H1 (cell line): Measurements from ENCODE around the gene WNT9B. TPM values are rescaled to one million over a fixed set of nuclear protein-coding genes. Genes with fewer than 3 reads are reported as not detected.

Experiments
- CTCF ChIA-PET: fragments of 300-600 bp; sonication (Branson Sonifier 250); formaldehyde crosslinking; loops from one replicate; lab custom pipeline; 2021; ENCODE audit not compliant: partially characterized antibody; lab: Charles Lee
- POLR2A ChIA-PET: fragments of 300-600 bp; sonication (Branson Sonifier 250); formaldehyde crosslinking; loops from one replicate; lab custom pipeline; 2021; ENCODE audit warnings: inconsistent platforms; ENCODE audit not compliant: partially characterized antibody; lab: Charles Lee
- DNase-seq, 2 experiments: peaks; one replicate each; pipeline versions ENCODE4 v3.0.0 to v3.0.0-alpha.2; 2010 to 2022; ENCODE audit warnings: low spot score in 2 of 2, low read depth in 1 of 2, mixed read lengths in 1 of 2
- FAIRE-seq: peaks from 2 replicates; lab custom pipeline; 2011; peaks lifted over from hg19 to GRCh38; lab: Jason Lieb, UNC
- H2AFZ ChIP-seq: 2 replicates; pipeline ENCODE4 v1.8.1; 2012; ENCODE audit warnings: low read length, inconsistent platforms
- H2AK5ac ChIP-seq: 2 replicates; pipeline ENCODE4 v1.6.1; 2013; ENCODE audit warnings: low read depth, low read length
- H2BK120ac ChIP-seq: replicated peaks from 2 replicates; pipeline ENCODE3; 2013; ENCODE audit warnings: low read depth, low read length, inconsistent platforms
- H2BK12ac ChIP-seq: 2 replicates; pipeline ENCODE4 v1.6.1; 2013; ENCODE audit warnings: low read depth, low read length
- H2BK15ac ChIP-seq: 2 replicates; pipeline ENCODE4 v1.6.1; 2013; ENCODE audit warnings: low read length
- H2BK20ac ChIP-seq: 2 replicates; pipeline ENCODE4 v1.6.1; 2013; ENCODE audit warnings: low read length
- H2BK5ac ChIP-seq: 2 replicates; pipeline ENCODE4 v1.6.1; 2013; ENCODE audit warnings: low read depth, low read length
- H3K14ac ChIP-seq: 2 replicates; pipeline ENCODE4 v1.6.1; 2013; ENCODE audit warnings: inconsistent platforms; ENCODE audit not compliant: insufficient read length
- H3K18ac ChIP-seq: 2 replicates; pipeline ENCODE4 v1.6.1; 2013; ENCODE audit warnings: low read length; ENCODE audit errors: extremely low read depth
- H3K23ac ChIP-seq: 2 replicates; pipeline ENCODE4 v1.6.1; 2013; ENCODE audit warnings: inconsistent platforms; ENCODE audit not compliant: insufficient read length
- H3K23me2 ChIP-seq: 2 replicates; pipeline ENCODE4 v1.6.1; 2013; ENCODE audit warnings: low read depth, low read length
- H3K27ac ChIP-seq: 2 replicates; pipeline ENCODE4 v1.6.1; 2011; ENCODE audit warnings: low read depth, low read length, inconsistent platforms
- H3K27me3 ChIP-seq, 4 experiments: replicated peaks in 1 of 4; 1 replicate in 1 of 4; 2 replicates in 3 of 4; pipeline versions ENCODE4 v1.6.1 to v1.8.1; 2011 to 2013; ENCODE audit warnings: low read length in 3 of 4, mild to moderate bottlenecking in 3 of 4, inconsistent platforms in 2 of 4, mixed read lengths in 2 of 4, moderate library complexity in 1 of 4; ENCODE audit not compliant: control insufficient read depth in 3 of 4, insufficient read depth in 3 of 4; ENCODE audit errors: extremely low read depth in 1 of 4
- H3K36me3 ChIP-seq, 4 experiments: 2 replicates each; pipeline versions ENCODE4 v1.6.1 to v1.8.1; 2011 to 2013; ENCODE audit warnings: mild to moderate bottlenecking in 4 of 4, low read length in 3 of 4, moderate library complexity in 2 of 4, control low read depth in 1 of 4, inconsistent platforms in 1 of 4; ENCODE audit not compliant: insufficient read depth in 4 of 4, control insufficient read depth in 2 of 4
- H3K4ac ChIP-seq: replicated peaks from 2 replicates; pipeline ENCODE3; 2013; ENCODE audit warnings: low read length, low read depth, mixed read lengths, inconsistent platforms; ENCODE audit not compliant: insufficient read length
- H3K4me1 ChIP-seq, 4 experiments: replicated peaks in 1 of 4; 1 replicate in 1 of 4; 2 replicates in 3 of 4; pipeline versions ENCODE4 v1.6.1 to v1.8.1; 2011 to 2013; ENCODE audit warnings: low read length in 3 of 4, inconsistent platforms in 2 of 4, mixed read lengths in 1 of 4; ENCODE audit not compliant: insufficient read depth in 4 of 4, control insufficient read depth in 3 of 4
- H3K4me2 ChIP-seq, 2 experiments: 2 replicates each; pipeline versions ENCODE4 v1.6.1 to v1.8.1; 2011 to 2013; ENCODE audit warnings: low read depth in 2 of 2, low read length in 2 of 2, control low read depth in 1 of 2, inconsistent platforms in 1 of 2, mild to moderate bottlenecking in 1 of 2; ENCODE audit not compliant: insufficient read depth in 1 of 2
- H3K4me3 ChIP-seq, 4 experiments: fragments of 200-600, 300-600 bp in 1 of 4; sonication (generic), shearing (Covaris generic), sonication (Bioruptor Twin) in 1 of 4; 2 replicates each; pipeline versions ENCODE4 v1.5.1 to v1.8.1; 2011 to 2016; ENCODE audit warnings: low read length in 4 of 4, low read depth in 3 of 4, control low read depth in 2 of 4, inconsistent platforms in 2 of 4, mild to moderate bottlenecking in 2 of 4, mixed read lengths in 1 of 4, moderate library complexity in 1 of 4; ENCODE audit not compliant: insufficient read depth in 2 of 4; ENCODE audit errors: extremely low read depth in 1 of 4
- H3K56ac ChIP-seq: replicated peaks from 2 replicates; pipeline ENCODE3; 2013; ENCODE audit warnings: low read depth, mild to moderate bottlenecking, mixed read lengths, low read length, inconsistent platforms; ENCODE audit not compliant: insufficient read length
- H3K79me1 ChIP-seq: 2 replicates; pipeline ENCODE4 v1.6.1; 2013; ENCODE audit warnings: low read depth, low read length, control low read depth
- H3K79me2 ChIP-seq, 2 experiments: 2 replicates each; pipeline versions ENCODE4 v1.6.1 to v1.8.1; 2012 to 2013; ENCODE audit warnings: low read length in 2 of 2, mild to moderate bottlenecking in 2 of 2, inconsistent platforms in 1 of 2; ENCODE audit not compliant: insufficient read depth in 2 of 2, control insufficient read depth in 1 of 2
- H3K9ac ChIP-seq, 4 experiments: replicated peaks in 1 of 4; 1 replicate in 1 of 4; 2 replicates in 3 of 4; pipeline versions ENCODE4 v1.6.1 to v1.8.1; 2011 to 2013; ENCODE audit warnings: low read depth in 3 of 4, low read length in 3 of 4, control low read depth in 2 of 4, mild to moderate bottlenecking in 2 of 4, moderate library complexity in 2 of 4, inconsistent platforms in 1 of 4; ENCODE audit errors: extremely low read depth in 1 of 4
- H3K9me3 ChIP-seq, 2 experiments: 2 replicates each; pipeline versions ENCODE4 v1.6.1 to v1.8.1; 2012 to 2013; ENCODE audit warnings: mild to moderate bottlenecking in 2 of 2, moderate library complexity in 2 of 2, control low read depth in 1 of 2, inconsistent platforms in 1 of 2, low read depth in 1 of 2, low read length in 1 of 2, mixed read lengths in 1 of 2; ENCODE audit not compliant: insufficient read depth in 2 of 2
- H4K20me1 ChIP-seq, 2 experiments: replicated peaks in 1 of 2; 2 replicates each; pipeline versions ENCODE3 to v1.8.1; 2011 to 2013; ENCODE audit warnings: inconsistent platforms in 2 of 2, low read length in 2 of 2, mild to moderate bottlenecking in 1 of 2; ENCODE audit not compliant: insufficient read depth in 2 of 2, control insufficient read depth in 1 of 2
- H4K5ac ChIP-seq: 2 replicates; pipeline ENCODE4 v1.6.1; 2013; ENCODE audit warnings: low read length, low read depth, mixed read lengths, inconsistent platforms; ENCODE audit not compliant: insufficient read length
- H4K8ac ChIP-seq: 2 replicates; pipeline ENCODE4 v1.8.0; 2013; ENCODE audit warnings: mild to moderate bottlenecking, moderate library complexity, low read length, inconsistent platforms; ENCODE audit not compliant: insufficient read depth; ENCODE audit errors: extremely low read depth
- H4K91ac ChIP-seq: replicated peaks from 2 replicates; pipeline ENCODE3; 2013; ENCODE audit warnings: low read length, mixed read lengths, inconsistent platforms; ENCODE audit not compliant: insufficient read length
- ASH2L ChIP-seq: fragments of 200-600, 300-600 bp; sonication (generic); IDR thresholded peaks from one replicate; pipeline ENCODE4 v1.7.1; 2017; ENCODE audit warnings: low read length
- CREB1 ChIP-seq: IDR thresholded peaks from 2 replicates; pipeline ENCODE4 v1.6.1; 2012; ENCODE audit warnings: inconsistent platforms
- CTCF ChIP-seq, 3 experiments: IDR thresholded peaks; 1 replicate in 2 of 3; 2 replicates in 1 of 3; pipeline versions ENCODE4 v1.5.1 to v1.6.1; 2011; ENCODE audit warnings: low read length in 3 of 3, mild to moderate bottlenecking in 3 of 3, inconsistent platforms in 2 of 3, low read depth in 1 of 3, moderate library complexity in 1 of 3; ENCODE audit not compliant: insufficient read depth in 1 of 3; ENCODE audit errors: control extremely low read depth in 1 of 3
- E2F6 ChIP-seq: IDR thresholded peaks from 2 replicates; pipeline ENCODE4 v1.6.1; 2012; ENCODE audit warnings: inconsistent platforms
- EGR1 ChIP-seq: IDR thresholded peaks from 2 replicates; pipeline ENCODE4 v1.6.1; 2011; ENCODE audit warnings: low read depth, low read length, borderline replicate concordance
- MAFK ChIP-seq: IDR thresholded peaks from 2 replicates; pipeline ENCODE4 v1.6.1; 2012; ENCODE audit warnings: low read depth, mild to moderate bottlenecking, improper control_type of control experiment, low read length
- PHF8 ChIP-seq: fragments of 200-600 bp; sonication (generic); conservative IDR thresholded peaks from 2 replicates; pipeline ENCODE4 v1.7.1; 2012; ENCODE audit warnings: low read depth, mild to moderate bottlenecking, inconsistent platforms, low read length, moderate library complexity
- POLR2AphosphoS5 ChIP-seq: IDR thresholded peaks from 2 replicates; pipeline ENCODE4 v1.6.1; 2011; ENCODE audit warnings: low read depth, low read length
- RXRA ChIP-seq: IDR thresholded peaks from 2 replicates; pipeline ENCODE4 v1.6.1; 2011; ENCODE audit warnings: low read depth, mild to moderate bottlenecking, low read length, moderate library complexity; ENCODE audit not compliant: insufficient read depth
- SIRT6 ChIP-seq: IDR thresholded peaks from one replicate; pipeline ENCODE4 v1.7.1; 2012; ENCODE audit warnings: low read length, inconsistent platforms
- SIX5 ChIP-seq: IDR thresholded peaks from 2 replicates; pipeline ENCODE4 v1.6.1; 2011; ENCODE audit warnings: mild to moderate bottlenecking, low read depth, low read length
- SP1 ChIP-seq: IDR thresholded peaks from 2 replicates; pipeline ENCODE4 v1.6.1; 2011; ENCODE audit warnings: low read depth, low read length
- WGBS, 2 experiments: shearing (Covaris generic) in 1 of 2; methylation state at CpG; one replicate each; pipeline versions ENCODE4 v1.1.6 to v1.1.7; 2013 to 2015; ENCODE audit warnings: low lambda C conversion rate in 2 of 2, mixed read lengths in 2 of 2, inconsistent platforms in 1 of 2, low coverage in 1 of 2, missing lambda C conversion rate in 1 of 2; ENCODE audit not compliant: insufficient replicate concordance in 2 of 2, insufficient coverage in 1 of 2, insufficient read length in 1 of 2; ENCODE audit errors: extremely low coverage in 1 of 2, missing lambda C conversion rate in 1 of 2; 5-methylcytosine and 5-hydroxymethylcytosine counted together
- polyA plus RNA-seq, 7 experiments: library from polyadenylated mRNA; depleted of rRNA in 3 of 7; stranded (reverse) in 5 of 7; unstranded in 2 of 7; fragments of >200 nt in 5 of 7; fragments of 200-250 nt in 2 of 7; gene quantifications; 1 replicate in 5 of 7; 2 replicates in 1 of 7; 4 replicates in 1 of 7; pipeline versions ENCODE4 v1.2.1 to v1.2.3, GENCODE V29; 2011 to 2013; ENCODE audit warnings: missing spikeins in 2 of 7, mixed read lengths in 2 of 7
- total RNA-seq: library from RNA; stranded (reverse); fragmentation: NEBNext Ultra II Directional; extraction: Animal tissue kit (Norgen Biotek cat#: 25700); gene quantifications from 2 replicates; pipeline ENCODE4 v1.2.1, GENCODE V29; 2021

WNT9B gene
- total and polyA plus RNA-seq, 2 of the 8 experiments (the other 6 are each of a cell fraction or from before 2014, with no cell fraction given) = 0.21 TPM; not detected in 1

GRCh38 chr17:46895171-46895570, 43.8 kb downstream of the WNT9B start:
- POLR2A ChIA-PET = no interaction called here
- no peak for FAIRE-seq
- no peak for TF ChIP-seq RXRA
- no peak for TF ChIP-seq PHF8
- no peak for TF ChIP-seq MAFK
- TF ChIP-seq CTCF (IDR thresholded peaks at IDR 0.05; ENCODE audit: control extremely low read depth in 1 of 3, insufficient read depth in 1 of 3, low read depth in 1 of 3, low read length in 3 of 3) = no peak
- no peak for TF ChIP-seq CREB1
- no peak for TF ChIP-seq E2F6
- TF ChIP-seq SP1 = no peak
- TF ChIP-seq EGR1 = no peak
- TF ChIP-seq ASH2L = no peak
- no peak for TF ChIP-seq SIX5
- TF ChIP-seq SIRT6 = no peak
- no peak for TF ChIP-seq POLR2AphosphoS5

More at GRCh38 chr17:46895171-46895570, 43.8 kb downstream of the WNT9B start:
- H3K18ac ChIP-seq = peak overlapping the region; percentile 60; the same call in 1 of the 2 replicates
- H3K4me2 ChIP-seq = no peak overlapping the region
- no peak overlapping the region; the same call in 1 of the 2 replicates for H2BK15ac ChIP-seq
- no peak overlapping the region for H2BK20ac ChIP-seq
- H3K4ac ChIP-seq = no peak overlapping the region
- H2BK5ac ChIP-seq = 0 out of 2 replicates have a peak overlapping the region, but pooled peaks have one; percentile 75
- no peak overlapping the region for H4K5ac ChIP-seq
- no peak overlapping the region for H4K8ac ChIP-seq
- no peak overlapping the region for H4K91ac ChIP-seq
- no peak overlapping the region for H2BK120ac ChIP-seq
- H3K4me3 ChIP-seq = no peak overlapping the region
- WGBS, 2 experiments = 88% methylated on average over 9 of the region's 9 CpGs; no CpG with 5 or more reads in 1 of the 2 experiments
- H3K23ac ChIP-seq = no peak overlapping the region
- 0 out of 4 replicates have a peak, but pooled peaks cover 0 to 4% of the 10 kb centered on the region in 2 experiments for H3K9me3 ChIP-seq
- DNase-seq = no peak
- H3K14ac ChIP-seq = no peak overlapping the region
- no peak overlapping the region for H3K56ac ChIP-seq
- CTCF ChIA-PET = interaction anchor here (1.0 to 4.3 kb wide), 7 partner anchors 10 to 83 kb away, joined by 3 to 29 read pairs (median 7); no protein-coding TSS in a partner anchor
- no peaks in the 10 kb centered on the region for H3K79me2 ChIP-seq
- no peaks in the 10 kb centered on the region for H3K27me3 ChIP-seq
- no peak overlapping the region; a peak in 1 of 7 replicates for H3K9ac ChIP-seq
- peak overlapping the region; percentile 68; the same call in 1 of the 2 replicates for H2BK12ac ChIP-seq
- no peak overlapping the region for H2AK5ac ChIP-seq
- H3K23me2 ChIP-seq = no peaks in the 10 kb centered on the region
- H3K4me1 ChIP-seq = peaks cover 0 to 8% (median 0%) of the 10 kb centered on the region in 4 experiments; a peak in 3 of 7 replicates
- no peaks in the 10 kb centered on the region for H3K36me3 ChIP-seq
- no peaks in the 10 kb centered on the region for H4K20me1 ChIP-seq
- no peak overlapping the region for H2AFZ ChIP-seq
- H3K79me1 ChIP-seq = no peaks in the 10 kb centered on the region
- no peak overlapping the region for H3K27ac ChIP-seq
